MCF 10A (cell line): Measurements from ENCODE around the gene BCKDK. TPM values are rescaled to one million over a fixed set of nuclear protein-coding genes. Genes with fewer than 3 reads are reported as not detected.

Source experiments
- BruUV-seq: library from RNA; stranded (reverse); fragments of 400-500 nt; replicated peaks from 2 replicates; lab custom pipeline; 2021; lab: Mats Ljungman, UMichigan
- CTCF ChIA-PET: fragments of 300-600 bp; sonication (Branson Sonifier 250); formaldehyde crosslinking; extraction: SDS; loops from one replicate; lab custom pipeline; 2021; ENCODE audit warnings: antibody characterized with exemption, inconsistent platforms; lab: Yijun Ruan, JAX
- POLR2A ChIA-PET: fragments of 300-600, 350-650 bp; sonication (Branson Sonifier 250); formaldehyde crosslinking; extraction: SDS; loops from one replicate; lab custom pipeline; 2020; ENCODE audit warnings: antibody characterized with exemption, inconsistent platforms; lab: Yijun Ruan, JAX
- DNase-seq: peaks from one replicate; pipeline ENCODE4 v3.0.0-alpha.2; 2018; ENCODE audit not compliant: unreplicated experiment
- H3K27ac Mint-ChIP-seq: one replicate; pipeline ENCODE4 v1.8.0; 2022; ENCODE audit warnings: mild to moderate bottlenecking, low read depth, mixed read lengths; ENCODE audit not compliant: unreplicated experiment
- H3K27me3 Mint-ChIP-seq: one replicate; pipeline ENCODE4 v1.8.0; 2022; ENCODE audit warnings: mixed read lengths; ENCODE audit not compliant: insufficient read depth, unreplicated experiment
- H3K36me3 Mint-ChIP-seq: one replicate; pipeline ENCODE4 v1.8.0; 2022; ENCODE audit warnings: mild to moderate bottlenecking, moderate library complexity, mixed read lengths; ENCODE audit not compliant: insufficient read depth, unreplicated experiment
- H3K4me1 Mint-ChIP-seq: one replicate; pipeline ENCODE4 v1.8.0; 2022; ENCODE audit warnings: mixed read lengths; ENCODE audit not compliant: insufficient read depth, unreplicated experiment
- H3K4me3 Mint-ChIP-seq: one replicate; pipeline ENCODE4 v1.8.0; 2022; ENCODE audit warnings: mild to moderate bottlenecking, moderate library complexity, mixed read lengths; ENCODE audit not compliant: unreplicated experiment
- H3K9me3 Mint-ChIP-seq: one replicate; pipeline ENCODE4 v1.8.0; 2022; ENCODE audit warnings: mixed read lengths; ENCODE audit not compliant: unreplicated experiment
- CTCF ChIP-seq: fragments of 200-600 bp; IDR thresholded peaks from one replicate; pipeline ENCODE4 v1.8.0; 2022; ENCODE audit warnings: antibody characterized with exemption, mild to moderate bottlenecking; ENCODE audit not compliant: unreplicated experiment
- intact Hi-C: fragments of 100-400 bp; cut with micrococcal nuclease; formaldehyde crosslinking; loops from 2 replicates; pipeline ENCODE4 v1.14.1; 2022
- total RNA-seq: library from RNA; stranded (reverse); gene quantifications from 2 replicates; pipeline ENCODE4 v1.2.3, GENCODE V29; 2022

The BCKDK gene
- total RNA-seq, 1 experiment from 2014 or later: 41.0 TPM

DNA sequence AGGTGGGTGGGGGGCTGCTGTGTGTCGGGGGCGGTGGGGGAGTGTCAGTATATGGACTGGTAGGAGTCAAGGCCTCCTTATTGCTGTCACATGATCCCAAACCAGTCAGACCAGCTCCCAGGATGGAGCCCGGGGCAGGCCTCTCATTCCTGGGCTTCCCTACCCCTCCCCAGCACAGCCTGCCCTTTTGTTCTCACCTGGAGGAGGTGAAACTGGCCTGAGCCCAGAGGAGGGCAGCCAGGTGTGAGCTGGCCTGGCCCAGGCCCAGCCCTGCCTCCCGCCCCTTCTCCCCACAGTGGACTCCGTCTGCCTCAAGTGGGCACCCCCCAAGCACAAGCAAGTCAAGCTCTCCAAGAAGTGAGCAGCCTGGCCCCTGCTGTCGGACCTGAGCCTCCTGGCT, 22.7 kb downstream of the BCKDK start:
- ChIA-PET CTCF (interaction anchor here (0.5 to 0.8 kb wide), 3 partner anchors 9 to 164 kb away, joined by 3 to 6 read pairs (median 3); partner anchors contain the start of gene BCKDK), POLR2A (interaction anchor here (1.3 to 12.0 kb wide), 3 partner anchors 11 to 35 kb away, joined by 6 to 201 read pairs (median 7); partner anchors contain the start of gene KAT8)
- Mint-ChIP-seq H3K4me3 (no peak overlapping the region), H3K27me3 (no peaks in the 10 kb centered on the region), H3K9me3 (no peaks in the 10 kb centered on the region), H3K36me3 (peaks cover 32% of the 10 kb centered on the region), H3K4me1 (peaks cover 15% of the 10 kb centered on the region), H3K27ac (no peak overlapping the region)
- peak; percentile 59 for DNase-seq
- intact Hi-C loops: no loop called here
- TF ChIP-seq CTCF: no peak
- BruUV-seq: no TSS peak

DNA sequence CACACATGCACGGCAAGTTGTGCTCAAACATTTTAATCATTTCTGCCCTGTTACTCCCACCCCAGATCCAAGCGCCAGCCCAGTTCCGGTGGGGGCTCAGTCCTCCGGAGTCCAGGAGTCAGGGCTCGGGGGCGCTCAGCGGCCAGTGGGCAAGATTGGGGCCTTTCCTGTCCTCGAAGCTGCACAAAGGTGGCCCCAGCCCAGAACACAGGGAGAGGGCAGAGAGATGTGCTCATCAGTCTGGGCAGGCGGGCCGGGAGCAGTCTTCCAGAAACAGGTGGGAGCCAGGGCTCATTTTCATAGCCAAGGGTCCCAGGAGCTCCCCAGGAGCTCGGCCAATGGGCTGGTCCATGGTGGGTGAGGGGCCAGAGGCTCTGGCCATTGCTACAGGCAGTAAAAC, 23.2 kb downstream of the BCKDK start:
- Mint-ChIP-seq H3K27me3 (no peaks in the 10 kb centered on the region), H3K27ac (no peak overlapping the region), H3K9me3 (no peaks in the 10 kb centered on the region), H3K4me1 (peaks cover 19% of the 10 kb centered on the region), H3K4me3 (no peak overlapping the region), H3K36me3 (peaks cover 27% of the 10 kb centered on the region)
- ChIA-PET CTCF (interaction anchor here (0.7 to 1.2 kb wide), 2 partner anchors 11 to 23 kb away, joined by 3 to 4 read pairs; partner anchors contain the start of gene BCKDK), POLR2A (interaction anchor here (1.3 to 12.0 kb wide), 3 partner anchors 11 to 35 kb away, joined by 6 to 201 read pairs (median 7); partner anchors contain the start of gene KAT8)
- intact Hi-C loops: no loop called here
- no peak for DNase-seq
- no TSS peak for BruUV-seq
- no peak for TF ChIP-seq CTCF

DNA sequence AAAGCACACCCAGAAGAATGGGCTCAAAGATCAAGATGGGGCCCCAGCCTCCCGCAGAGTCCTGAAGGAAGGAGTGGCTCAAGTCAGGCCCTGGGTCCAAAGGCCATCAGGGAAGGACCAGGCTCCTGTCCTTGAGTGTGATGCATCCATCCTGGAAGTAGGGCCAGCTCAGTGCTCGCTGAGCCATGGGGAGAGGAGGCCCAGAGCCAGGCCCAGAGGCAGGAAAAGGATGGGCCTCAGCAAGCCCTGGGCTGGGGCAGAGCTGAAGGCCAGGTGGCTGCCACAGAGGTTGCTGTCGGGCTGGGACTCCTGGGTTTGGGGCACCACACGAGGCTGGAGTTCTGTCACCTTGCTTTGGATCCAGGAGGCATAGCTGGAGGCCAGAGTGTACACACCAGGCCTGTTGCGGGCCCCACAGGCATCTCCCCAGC, 23.7 kb downstream of the BCKDK start:
- H3K27ac Mint-ChIP-seq: no peak overlapping the region
- H3K4me1 Mint-ChIP-seq: peaks cover 19% of the 10 kb centered on the region
- ChIA-PET POLR2A (interaction anchor here (1.3 to 12.0 kb wide), 3 partner anchors 10 to 36 kb away, joined by 6 to 201 read pairs (median 7); partner anchors contain the start of gene KAT8), CTCF (interaction anchor here (1.2 kb wide), 1 partner anchor 10 kb away, joined by 4 read pairs; no protein-coding TSS in a partner anchor)
- BruUV-seq: no TSS peak
- intact Hi-C loops: no loop called here
- no peaks in the 10 kb centered on the region for H3K9me3 Mint-ChIP-seq
- TF ChIP-seq CTCF: no peak
- H3K4me3 Mint-ChIP-seq: no peak overlapping the region
- H3K27me3 Mint-ChIP-seq: no peaks in the 10 kb centered on the region
- DNase-seq: no peak
- peaks cover 26% of the 10 kb centered on the region for H3K36me3 Mint-ChIP-seq

GRCh38 chr16:31132303-31132979, 24.3 kb downstream of the BCKDK start:
- no peak overlapping the region for H3K4me3 Mint-ChIP-seq
- no peak for DNase-seq
- peaks cover 19% of the 10 kb centered on the region for H3K4me1 Mint-ChIP-seq
- no TSS peak for BruUV-seq
- H3K36me3 Mint-ChIP-seq: peaks cover 24% of the 10 kb centered on the region
- POLR2A ChIA-PET: interaction anchor here (1.0 to 12.0 kb wide), 3 partner anchors 9 to 47 kb away, joined by 3 to 201 read pairs (median 20); partner anchors contain the start of genes FUS and KAT8
- no peaks in the 10 kb centered on the region for H3K9me3 Mint-ChIP-seq
- no peak for TF ChIP-seq CTCF
- H3K27ac Mint-ChIP-seq: no peak overlapping the region
- intact Hi-C loops: no loop called here
- H3K27me3 Mint-ChIP-seq: no peaks in the 10 kb centered on the region
- CTCF ChIA-PET: interaction anchor here (1.1 to 1.2 kb wide), 2 partner anchors 9 to 10 kb away, joined by 3 to 4 read pairs; no protein-coding TSS in a partner anchor
